Right lobe of liver (tissue), 6 donors: ENCODE data around the gene COL7A1. TPM values are rescaled to one million over a fixed set of nuclear protein-coding genes. Genes with fewer than 3 reads are reported as not detected.

ENCODE experiments used
- ATAC-seq, 4 donors: fragments of 200-7000 bp; cut with Tn5 transposase; one replicate each; pipeline ENCODE4 v1.9.1; 2020; ENCODE audit warnings: mild to moderate bottlenecking in 4 of 4, moderate library complexity in 4 of 4
- DNase-seq, 3 donors: peaks; one replicate each; pipeline ENCODE4 v3.0.0-alpha.2; 2020
- H3K27ac ChIP-seq, 3 donors: fragments of 200-600 bp; one replicate each; pipeline ENCODE4 v1.8.0; 2022
- H3K27me3 ChIP-seq, 2 donors: fragments of 200-600 bp; one replicate each; pipeline ENCODE4 v1.8.0; 2022
- H3K36me3 ChIP-seq, 4 donors: fragments of 200-600 bp; sonication (generic) in 1 of 4; one replicate each; pipeline versions ENCODE4 v1.5.1 to v1.8.0; 2017 to 2022; ENCODE audit warnings: control low read depth in 1 of 4
- H3K4me1 ChIP-seq, 4 donors: fragments of 200-600 bp; sonication (generic) in 1 of 4; one replicate each; pipeline versions ENCODE4 v1.5.1 to v1.8.0; 2017 to 2022; ENCODE audit warnings: control low read depth in 1 of 4
- H3K4me3 ChIP-seq, 3 donors: fragments of 200-600 bp; one replicate each; pipeline ENCODE4 v1.8.0; 2022
- H3K9me3 ChIP-seq, 4 donors: fragments of 200-600 bp; sonication (generic) in 1 of 4; one replicate each; pipeline versions ENCODE4 v1.5.1 to v1.8.0; 2017 to 2022; ENCODE audit warnings: control low read depth in 1 of 4
- CTCF ChIP-seq, 4 donors: fragments of 200-600 bp in 3 of 4; fragments of 450-650 bp in 1 of 4; IDR thresholded peaks; one replicate each; pipeline versions ENCODE4 v1.5.1 to v1.8.0; 2016 to 2022; ENCODE audit warnings: antibody characterized with exemption in 4 of 4, mild to moderate bottlenecking in 2 of 4
- POLR2A ChIP-seq: fragments of 450-650 bp; IDR thresholded peaks from one replicate; pipeline ENCODE4 v1.6.1; 2017; ENCODE audit warnings: antibody characterized with exemption, mild to moderate bottlenecking
- WGBS: methylation state at CpG from one replicate; pipeline ENCODE4 v1.1.6; 2018; ENCODE audit warnings: low coverage, low lambda C conversion rate; ENCODE audit not compliant: insufficient coverage; ENCODE audit errors: missing lambda C conversion rate; 5-methylcytosine and 5-hydroxymethylcytosine counted together
- intact Hi-C, 2 donors: fragments of 100-400 bp; cut with DNase I; formaldehyde crosslinking; loops; one replicate each; pipeline versions ENCODE4 v1.11.2 to v1.14.1; 2022
- total RNA-seq, 6 experiments: library from RNA; depleted of rRNA in 2 of 6; stranded (reverse); fragments of >200 nt in 2 of 6; fragmentation: NEBNext Ultra II Directional in 3 of 6; extraction: Animal tissue kit (Norgen Biotek cat#: 25700) in 3 of 6; gene quantifications; one replicate each; pipeline versions ENCODE4 v1.1.0 to v1.2.4, GENCODE V29; 2016 to 2023
- donor health status: DM: no; HTN: yes; CAD: no.
- donor health status: DM: no; HTN: no; CAD: no.
- donor health status: DM: no; HTN: no; CAD: no.
- donor health status: DM: no; HTN: yes; CAD: no.
- donor health status: DM: no; HTN: yes; CAD: no.

COL7A1 gene
- total RNA-seq, 6 experiments from 2014 or later = 0.31 to 1.7 (median 1.1) TPM

- Histone ChIP-seq H3K27me3 (no peaks in the 10 kb centered on the region), H3K4me1 (no peaks in the 10 kb centered on the region), H3K27ac (no peak overlapping the region), H3K36me3 (peaks cover 0 to 3% (median 0%) of the 10 kb centered on the region in 4 donors), H3K9me3 (no peaks in the 10 kb centered on the region), H3K4me3 (no peak overlapping the region)
- intact Hi-C loops = no loop called here
- no peak for DNase-seq
- WGBS = 100% methylated on average over 4 of the region's 10 CpGs
- no peak for ATAC-seq
- TF ChIP-seq CTCF (IDR thresholded peaks at IDR 0.05) (no peak), POLR2A (no peak)
Observed at GRCh38 chr3:48624767-48625166, 29.6 kb upstream of the COL7A1 start.

- Histone ChIP-seq H3K36me3 (no peaks in the 10 kb centered on the region), H3K9me3 (no peaks in the 10 kb centered on the region), H3K4me3 (no peak overlapping the region), H3K4me1 (no peaks in the 10 kb centered on the region), H3K27me3 (no peaks in the 10 kb centered on the region), H3K27ac (no peak overlapping the region)
- 71% methylated on average over 4 of the region's 6 CpGs for WGBS
- TF ChIP-seq CTCF (IDR thresholded peaks at IDR 0.05) (no peak), POLR2A (no peak)
- DNase-seq (no peak), ATAC-seq (no peak)
- intact Hi-C loops = no loop called here
Observed at GRCh38 chr3:48623851-48624547, 28.9 kb upstream of the COL7A1 start.

GRCh38 chr3:48621461-48621869, 26.3 kb upstream of the COL7A1 start, which contains the start of gene TMEM89:
Gene TMEM89, minus strand, starts transcription at chr3:48621769. Its CDS starts 13 bp downstream, at chr3:48621756.
- no peak within 1 kb of the TSS for H3K27ac ChIP-seq
- WGBS = 100% methylated on average over 4 of the region's 19 CpGs
- no peak within 1 kb of the TSS for H3K4me3 ChIP-seq
- no peaks in the 10 kb centered on the region for H3K4me1 ChIP-seq
- H3K36me3 ChIP-seq = no peaks in the 10 kb centered on the region
- no peaks in the 10 kb centered on the region for H3K27me3 ChIP-seq
- DNase-seq = no peak
- no peak for TF ChIP-seq CTCF (IDR thresholded peaks at IDR 0.05)
- no peak for ATAC-seq
- H3K9me3 ChIP-seq = peaks cover 0 to 6% (median 3%) of the 10 kb centered on the region in 4 donors
- intact Hi-C loops = no loop called here

- peaks cover 0 to 11% (median 3%) of the 10 kb centered on the region in 4 donors for H3K9me3 ChIP-seq
- no peaks in the 10 kb centered on the region for H3K27me3 ChIP-seq
- intact Hi-C loops = no loop called here
- WGBS = 66% methylated on average over 4 of the region's 7 CpGs
- DNase-seq (no peak), ATAC-seq (no peak)
- H3K4me3 ChIP-seq = no peak overlapping the region
- H3K27ac ChIP-seq = no peak overlapping the region
- no peaks in the 10 kb centered on the region for H3K4me1 ChIP-seq
- H3K36me3 ChIP-seq = no peaks in the 10 kb centered on the region
- TF ChIP-seq POLR2A = no peak
- no peak for TF ChIP-seq CTCF (IDR thresholded peaks at IDR 0.05)
Observed at GRCh38 chr3:48619541-48620524, 24.7 kb upstream of the COL7A1 start.
